SK-N-SH (cell line): ENCODE results near the gene ELF5. TPM values are rescaled to one million over a fixed set of nuclear protein-coding genes. Genes with fewer than 3 reads are reported as not detected.

Source experiments
- CTCF ChIA-PET: fragments of 300-600, 350-600 bp; formaldehyde crosslinking; extraction: SDS; loops from one replicate; lab custom pipeline; 2021; lab: Yijun Ruan, JAX
- POLR2A ChIA-PET: fragments of 350-600 bp; sonication (Branson Sonifier 250); formaldehyde crosslinking; extraction: SDS; loops from one replicate; lab custom pipeline; 2020; ENCODE audit warnings: antibody characterized with exemption, inconsistent platforms; lab: Yijun Ruan, JAX
- DNase-seq: peaks from one replicate; pipeline ENCODE4 v3.0.0; 2012
- H2AFZ ChIP-seq: fragments of 200-600 bp; sonication (generic); 2 replicates; pipeline ENCODE4 v1.8.1; 2016; ENCODE audit warnings: antibody characterized with exemption, mild to moderate bottlenecking, low read depth
- H3F3A ChIP-seq: fragments of 200-600 bp; sonication (generic); replicated peaks from 2 replicates; pipeline ENCODE3; 2016; ENCODE audit warnings: antibody characterized with exemption, mild to moderate bottlenecking; ENCODE audit not compliant: insufficient read depth
- H3K27ac ChIP-seq, 2 experiments: fragments of 200-500 bp in 1 of 2; fragments of 200-600 bp in 1 of 2; sonication (Bioruptor generic) in 1 of 2; sonication (generic), shearing (Covaris generic) in 1 of 2; 2 replicates each; pipeline versions ENCODE4 v1.5.1 to v1.6.1; 2014 to 2016; ENCODE audit warnings: low read depth in 2 of 2, inconsistent platforms in 1 of 2, low read length in 1 of 2, mild to moderate bottlenecking in 1 of 2, mixed read lengths in 1 of 2
- H3K27me3 ChIP-seq: fragments of 200-600 bp; sonication (generic), shearing (Covaris generic); 2 replicates; pipeline ENCODE4 v1.6.1; 2016; ENCODE audit warnings: mixed run types; ENCODE audit not compliant: insufficient read depth
- H3K36me3 ChIP-seq, 2 experiments: fragments of 200-500 bp in 1 of 2; fragments of 200-600 bp in 1 of 2; sonication (Bioruptor generic) in 1 of 2; sonication (generic) in 1 of 2; replicated peaks in 1 of 2; 2 replicates each; pipeline versions ENCODE3 to v1.5.1; 2014 to 2016; ENCODE audit warnings: low read length in 1 of 2, mild to moderate bottlenecking in 1 of 2; ENCODE audit not compliant: insufficient read depth in 2 of 2, control insufficient read depth in 1 of 2
- H3K4me1 ChIP-seq, 2 experiments: fragments of 200-500 bp in 1 of 2; fragments of 200-600 bp in 1 of 2; sonication (Bioruptor generic) in 1 of 2; sonication (generic), shearing (Covaris generic) in 1 of 2; 2 replicates each; pipeline versions ENCODE4 v1.5.1 to v1.6.1; 2014 to 2016; ENCODE audit warnings: low read depth in 1 of 2, low read length in 1 of 2, mixed run types in 1 of 2; ENCODE audit not compliant: insufficient read depth in 2 of 2, control insufficient read depth in 1 of 2
- H3K4me2 ChIP-seq: fragments of 200-600 bp; sonication (generic), shearing (Covaris generic); 2 replicates; pipeline ENCODE4 v1.6.1; 2017; ENCODE audit warnings: mixed run types
- H3K4me3 ChIP-seq, 2 experiments: fragments of 200-500 bp in 1 of 2; fragments of 200-600 bp in 1 of 2; sonication (Bioruptor generic) in 1 of 2; sonication (generic), shearing (Covaris generic) in 1 of 2; 2 replicates each; pipeline versions ENCODE4 v1.5.1 to v1.8.1; 2014 to 2016; ENCODE audit warnings: low read depth in 2 of 2, inconsistent platforms in 1 of 2, low read length in 1 of 2, mild to moderate bottlenecking in 1 of 2, mixed read lengths in 1 of 2, moderate library complexity in 1 of 2
- H3K79me2 ChIP-seq: fragments of 200-600 bp; sonication (generic); 2 replicates; pipeline ENCODE4 v1.8.1; 2017; ENCODE audit warnings: mild to moderate bottlenecking; ENCODE audit not compliant: insufficient read depth
- H3K9ac ChIP-seq: fragments of 200-600 bp; sonication (generic); 2 replicates; pipeline ENCODE4 v1.6.1; 2017; ENCODE audit warnings: mixed run types
- H3K9me2 ChIP-seq: fragments of 200-600 bp; sonication (generic); 2 replicates; pipeline ENCODE4 v1.6.1; 2017; ENCODE audit warnings: mixed run types
- H3K9me3 ChIP-seq: fragments of 200-600 bp; sonication (generic); 2 replicates; pipeline ENCODE4 v1.6.1; 2017; ENCODE audit warnings: mixed run types, mild to moderate bottlenecking, moderate library complexity
- H4K20me1 ChIP-seq: fragments of 200-600 bp; sonication (generic); 2 replicates; pipeline ENCODE4 v1.6.1; 2017; ENCODE audit warnings: mild to moderate bottlenecking, mixed run types; ENCODE audit not compliant: insufficient read depth
- EP300 ChIP-seq, 2 experiments: IDR thresholded peaks; 2 replicates each; pipeline versions ENCODE4 v1.4.0 to v1.6.1; 2012; ENCODE audit warnings: borderline replicate concordance in 1 of 2, low read depth in 1 of 2, low read length in 1 of 2
- FOSL2 ChIP-seq: IDR thresholded peaks from 2 replicates; pipeline ENCODE4 v1.4.0; 2012; ENCODE audit warnings: low read depth, mild to moderate bottlenecking, moderate library complexity, borderline replicate concordance
- FOXM1 ChIP-seq: IDR thresholded peaks from 2 replicates; pipeline ENCODE4 v1.4.0; 2012; ENCODE audit warnings: low read depth, mild to moderate bottlenecking
- GABPA ChIP-seq: IDR thresholded peaks from 2 replicates; pipeline ENCODE4 v1.4.0; 2012; ENCODE audit warnings: low read depth, mild to moderate bottlenecking
- GATA2 ChIP-seq: sonication (generic); formaldehyde crosslinking; IDR thresholded peaks from 2 replicates; pipeline ENCODE4 v1.5.0; 2020; ENCODE audit warnings: mild to moderate bottlenecking, missing genetic modification reagents
- IRF3 ChIP-seq: fragments of 150-350 bp; IDR thresholded peaks from 2 replicates; pipeline ENCODE4 v1.6.1; 2016; ENCODE audit warnings: mild to moderate bottlenecking, low read depth, low read length
- NFIC ChIP-seq: IDR thresholded peaks from 2 replicates; pipeline ENCODE4 v1.4.0; 2012; ENCODE audit warnings: borderline replicate concordance
- PBX3 ChIP-seq: IDR thresholded peaks from 2 replicates; pipeline ENCODE4; 2012
- RCOR1 ChIP-seq: fragments of 150-350 bp; IDR thresholded peaks from 2 replicates; pipeline ENCODE4 v1.6.1; 2017; ENCODE audit warnings: antibody characterized with exemption, low read length
- TAF1 ChIP-seq: IDR thresholded peaks from 2 replicates; pipeline ENCODE4 v1.6.1; 2012; ENCODE audit warnings: low read depth, mild to moderate bottlenecking, low read length, moderate library complexity, borderline replicate concordance
- TEAD4 ChIP-seq: IDR thresholded peaks from 2 replicates; pipeline ENCODE4 v1.4.0; 2012; ENCODE audit warnings: mild to moderate bottlenecking, borderline replicate concordance; ENCODE audit not compliant: insufficient read depth
- USF2 ChIP-seq: fragments of 150-350 bp; IDR thresholded peaks from 2 replicates; pipeline ENCODE4 v1.6.1; 2017; ENCODE audit warnings: antibody characterized with exemption, low read length, low read depth, borderline replicate concordance
- ZBTB33 ChIP-seq: IDR thresholded peaks from 2 replicates; pipeline ENCODE4 v1.4.0; 2012; ENCODE audit warnings: low read depth, borderline replicate concordance
- WGBS: methylation state at CpG from one replicate; pipeline ENCODE4 v1.1.6; 2017; ENCODE audit warnings: low lambda C conversion rate; 5-methylcytosine and 5-hydroxymethylcytosine counted together
- polyA plus RNA-seq, 3 experiments: library from polyadenylated mRNA; depleted of rRNA; stranded (reverse); fragments of >200 nt; gene quantifications; 2 replicates each; pipeline ENCODE4 v1.2.3, GENCODE V29; 2012
- TF ChIP-seq, protein P1 (sequence below): fragments of 200-600 bp; sonication (generic); IDR thresholded peaks from 2 replicates; pipeline ENCODE4 v1.6.1; 2017; ENCODE audit warnings: antibody characterized with exemption, mild to moderate bottlenecking, moderate library complexity

Gene ELF5
- polyA plus RNA-seq, 1 of the 3 experiments (the other 2 are of a cell fraction): not detected

DNA sequence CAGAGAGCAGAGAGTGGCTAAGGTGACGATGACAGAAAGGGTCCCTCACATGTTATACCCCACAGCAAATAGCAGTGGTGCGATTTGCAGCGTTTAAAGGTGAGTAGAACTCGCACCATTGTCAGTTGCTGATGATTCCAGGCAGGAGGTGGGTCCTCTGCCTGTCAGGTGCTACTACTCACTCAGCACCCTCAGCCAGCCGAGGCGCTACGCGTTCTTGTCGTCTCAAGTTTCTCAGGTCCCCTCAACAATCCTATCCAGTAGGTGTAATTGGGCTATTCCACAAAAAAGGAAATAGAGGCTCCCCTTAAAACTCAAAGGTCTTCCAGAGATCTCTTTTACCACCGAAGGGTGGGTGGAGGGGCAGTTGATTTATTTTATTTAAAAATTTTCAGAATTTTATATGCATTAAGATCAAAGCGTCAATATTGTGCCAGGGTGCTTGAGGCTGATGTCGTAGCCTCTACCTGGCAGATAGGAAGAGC, 18.3 kb downstream of the ELF5 start:
- no peak overlapping the region for H3K27ac ChIP-seq
- no peak for TF ChIP-seq ZBTB33
- no peak for TF ChIP-seq PBX3
- no peak for TF ChIP-seq FOSL2
- TF ChIP-seq USF2: no peak
- no peak for TF ChIP-seq NFIC
- no peak for TF ChIP-seq FOXM1
- no peak for TF ChIP-seq TAF1
- TF ChIP-seq TEAD4: no peak
- no peak for TF ChIP-seq GABPA
- ChIA-PET CTCF (interaction anchor here (1.5 to 4.1 kb wide), 3 partner anchors 27 to 128 kb away, joined by 4 to 68 read pairs (median 31); no protein-coding TSS in a partner anchor), POLR2A (no interaction called here)
- no peak overlapping the region for H2AFZ ChIP-seq
- no peak overlapping the region for H3K4me2 ChIP-seq
- no peaks in the 10 kb centered on the region for H3K79me2 ChIP-seq
- no peaks in the 10 kb centered on the region for H3K9me2 ChIP-seq
- H3K27me3 ChIP-seq: no peaks in the 10 kb centered on the region; the same call in 1 of the 2 replicates
- no peaks in the 10 kb centered on the region for H3K9me3 ChIP-seq
- no peaks in the 10 kb centered on the region; a peak in 1 of 4 replicates for H3K4me1 ChIP-seq
- no peak for DNase-seq
- H3K36me3 ChIP-seq: no peaks in the 10 kb centered on the region
- no peak overlapping the region for H3K9ac ChIP-seq
- no peaks in the 10 kb centered on the region for H3F3A ChIP-seq
- no peaks in the 10 kb centered on the region for H4K20me1 ChIP-seq
- no peak overlapping the region for H3K4me3 ChIP-seq
- 85% methylated on average over 12 of the region's 12 CpGs for WGBS

DNA sequence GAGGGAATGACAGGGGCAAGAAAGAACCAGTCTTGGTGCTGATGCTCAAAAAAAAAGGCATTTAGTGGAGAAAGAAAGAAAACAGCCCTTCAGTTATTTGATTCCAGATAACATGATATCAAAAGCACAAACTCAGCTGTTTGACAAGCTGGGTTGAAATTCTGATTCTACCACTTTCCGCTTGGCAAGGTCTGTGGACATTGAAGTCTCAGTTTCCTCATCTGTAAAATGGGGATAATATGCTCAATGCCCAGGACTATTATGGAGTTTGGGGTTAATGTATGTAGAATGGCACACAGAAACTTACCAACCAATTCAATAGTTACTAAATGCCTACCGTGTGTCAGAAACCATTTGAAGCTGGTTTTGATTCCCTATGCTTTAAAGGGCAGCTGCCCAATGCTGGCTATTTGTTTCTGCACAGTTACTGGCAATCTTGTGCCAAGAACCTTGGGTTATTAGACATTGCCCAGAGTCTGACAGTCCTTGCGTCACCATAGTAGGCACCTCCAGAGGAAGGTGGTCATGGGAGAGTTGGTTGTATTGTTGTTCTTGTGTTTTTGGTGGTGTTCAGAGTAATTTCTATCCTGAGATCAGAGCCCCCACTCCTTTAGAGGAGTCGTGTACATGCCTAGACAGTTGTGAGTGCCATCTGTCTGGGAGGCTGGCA, 19.5 kb downstream of the ELF5 start:
- no peak overlapping the region for H3K27ac ChIP-seq
- ChIA-PET CTCF (interaction anchor here (0.8 to 4.1 kb wide), 15 partner anchors 8 to 329 kb away, joined by 3 to 68 read pairs (median 12); no protein-coding TSS in a partner anchor), POLR2A (no interaction called here)
- H3F3A ChIP-seq: no peaks in the 10 kb centered on the region
- WGBS: 50% methylated on average over 4 of the region's 4 CpGs
- DNase-seq: no peak
- no peaks in the 10 kb centered on the region for H4K20me1 ChIP-seq
- H3K79me2 ChIP-seq: no peaks in the 10 kb centered on the region
- H3K36me3 ChIP-seq: no peaks in the 10 kb centered on the region
- H3K27me3 ChIP-seq: no peaks in the 10 kb centered on the region; the same call in 1 of the 2 replicates
- no peak overlapping the region for H2AFZ ChIP-seq
- no peak for TF ChIP-seq FOXM1
- no peak for TF ChIP-seq GATA2
- no peak for TF ChIP-seq NFIC
- TF ChIP-seq GABPA: no peak
- TF ChIP-seq EP300 (IDR thresholded peaks at IDR 0.05; ENCODE audit: borderline replicate concordance in 1 of 2, low read depth in 1 of 2, low read length in 1 of 2): no peak
- no peak for TF ChIP-seq ZBTB33
- TF ChIP-seq, protein P1, sequence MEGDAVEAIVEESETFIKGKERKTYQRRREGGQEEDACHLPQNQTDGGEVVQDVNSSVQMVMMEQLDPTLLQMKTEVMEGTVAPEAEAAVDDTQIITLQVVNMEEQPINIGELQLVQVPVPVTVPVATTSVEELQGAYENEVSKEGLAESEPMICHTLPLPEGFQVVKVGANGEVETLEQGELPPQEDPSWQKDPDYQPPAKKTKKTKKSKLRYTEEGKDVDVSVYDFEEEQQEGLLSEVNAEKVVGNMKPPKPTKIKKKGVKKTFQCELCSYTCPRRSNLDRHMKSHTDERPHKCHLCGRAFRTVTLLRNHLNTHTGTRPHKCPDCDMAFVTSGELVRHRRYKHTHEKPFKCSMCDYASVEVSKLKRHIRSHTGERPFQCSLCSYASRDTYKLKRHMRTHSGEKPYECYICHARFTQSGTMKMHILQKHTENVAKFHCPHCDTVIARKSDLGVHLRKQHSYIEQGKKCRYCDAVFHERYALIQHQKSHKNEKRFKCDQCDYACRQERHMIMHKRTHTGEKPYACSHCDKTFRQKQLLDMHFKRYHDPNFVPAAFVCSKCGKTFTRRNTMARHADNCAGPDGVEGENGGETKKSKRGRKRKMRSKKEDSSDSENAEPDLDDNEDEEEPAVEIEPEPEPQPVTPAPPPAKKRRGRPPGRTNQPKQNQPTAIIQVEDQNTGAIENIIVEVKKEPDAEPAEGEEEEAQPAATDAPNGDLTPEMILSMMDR: no peak
- TF ChIP-seq IRF3: no peak
- no peak for TF ChIP-seq RCOR1
- no peak overlapping the region for H3K4me3 ChIP-seq
- no peak overlapping the region for H3K4me2 ChIP-seq
- no peaks in the 10 kb centered on the region; a peak in 1 of 4 replicates for H3K4me1 ChIP-seq
- H3K9me2 ChIP-seq: no peaks in the 10 kb centered on the region
- no peak overlapping the region for H3K9ac ChIP-seq
- H3K9me3 ChIP-seq: no peaks in the 10 kb centered on the region
